ENCODE data around the gene PI4KB.

The PI4KB gene

GRCh38 chr1:151327223-151327902 lies at the start of gene PI4KB:
PI4KB (minus strand) TSS chr1:151327416; CDS start chr1:151316481, 10,935 bp downstream.
- no peak for TF ChIP-seq CTCF (IDR thresholded peaks at IDR 0.05)
- DNase-seq (ENCODE audit: low spot score), result peak; percentile 94
- peak within 1 kb of the TSS; percentile 92 to 98 for H3K27ac ChIP-seq
- peak within 1 kb of the TSS; percentile 97 for H3K4me3 ChIP-seq

- Histone ChIP-seq H3K27ac (peak overlapping the region in 1 of 2 donors; percentile 90), H3K4me3 (no peak overlapping the region)
- DNase-seq (ENCODE audit: low spot score), result no peak
- no peak for TF ChIP-seq CTCF (IDR thresholded peaks at IDR 0.05)
Observed at GRCh38 chr1:151373196-151373595, 46.0 kb upstream of the PI4KB start.

- peak within 1 kb of the TSS; percentile 68 to 90 for H3K27ac ChIP-seq
- H3K4me3 ChIP-seq, result peak within 1 kb of the TSS; percentile 72
- peak; percentile 87 for DNase-seq (ENCODE audit: low spot score)
- TF ChIP-seq CTCF (IDR thresholded peaks at IDR 0.05), result no peak
Observed at GRCh38 chr1:151372058-151372934, 45.1 kb upstream of the PI4KB start, which contains the start of gene SELENBP1. SELENBP1 (minus strand) TSS chr1:151372705; CDS start chr1:151372641, 64 bp downstream.

GRCh38 chr1:151371370-151372057 lies 44.3 kb upstream of the PI4KB start:
- TF ChIP-seq CTCF (IDR thresholded peaks at IDR 0.05), result no peak
- peak overlapping the region; percentile 72 for H3K4me3 ChIP-seq
- H3K27ac ChIP-seq, result peak overlapping the region; percentile 68 to 90
- DNase-seq (ENCODE audit: low spot score), result no peak

- peak overlapping the region; percentile 68 to 90 for H3K27ac ChIP-seq
- no peak for TF ChIP-seq CTCF (IDR thresholded peaks at IDR 0.05)
- DNase-seq (ENCODE audit: low spot score), result no peak
- H3K4me3 ChIP-seq, result peak overlapping the region; percentile 72
Observed at GRCh38 chr1:151370211-151370911, 43.1 kb upstream of the PI4KB start.

- no peak for TF ChIP-seq CTCF (IDR thresholded peaks at IDR 0.05)
- no peak for DNase-seq (ENCODE audit: low spot score)
- Histone ChIP-seq H3K27ac (peak overlapping the region in 1 of 2 donors; percentile 90), H3K4me3 (peak overlapping the region; percentile 72)
Observed at GRCh38 chr1:151369621-151370048, 42.4 kb upstream of the PI4KB start.

All from coronary artery (tissue), 2 donors.